Right forelimb (tissue), 1 donor: ENCODE measurements around the gene WNT4.

Source experiments
- DNase-seq: peaks from one replicate; pipeline ENCODE4 v3.0.0-alpha.2; 2018

WNT4 gene

GRCh38 chr1:22163137-22163536, 20.2 kb upstream of the WNT4 start:
- DNase-seq, result no peak

DNA sequence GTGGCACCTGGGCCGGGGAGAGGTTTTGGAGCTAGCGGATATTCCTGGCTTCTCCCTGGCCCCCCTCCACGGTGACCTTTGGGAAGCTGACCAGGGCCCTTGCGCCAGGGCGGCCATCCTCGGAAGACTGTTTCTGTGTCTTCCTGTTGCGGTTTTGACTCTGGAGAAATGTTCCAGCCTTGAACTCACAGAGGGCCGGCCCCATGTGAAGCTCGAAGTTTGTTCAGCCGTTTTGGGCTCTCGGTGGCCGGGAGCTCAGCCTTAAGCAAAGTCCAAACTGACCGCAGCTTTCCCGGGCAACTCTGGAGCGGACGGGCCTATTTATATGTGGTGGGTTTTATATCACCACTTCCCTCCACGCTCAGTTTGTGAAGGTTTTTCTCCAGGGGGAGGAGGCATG, 17.0 kb upstream of the WNT4 start:
- DNase-seq, result no peak

GRCh38 chr1:22158654-22159053, 15.8 kb upstream of the WNT4 start:
- DNase-seq, result no peak

GRCh38 chr1:22157359-22157966, 14.6 kb upstream of the WNT4 start:
- DNase-seq, result no peak

DNA sequence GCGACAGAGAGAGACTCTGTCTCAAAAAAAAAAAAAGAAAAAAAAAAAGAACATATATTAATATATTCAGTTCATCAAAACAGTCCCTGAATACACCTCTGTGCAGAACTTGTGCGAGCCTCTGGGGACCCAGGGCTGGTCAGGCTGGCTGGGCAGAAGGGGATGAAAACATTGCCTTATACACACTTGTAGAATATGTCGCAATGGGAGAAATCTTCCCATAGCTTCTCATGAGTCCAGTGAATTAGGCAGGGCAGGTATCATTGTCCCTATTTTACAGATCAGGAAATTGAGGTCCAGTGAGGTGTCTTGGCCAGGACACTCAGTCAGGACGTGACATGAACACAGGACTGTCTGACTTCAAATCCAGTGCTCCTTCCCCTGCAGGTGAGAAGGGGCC, 12.6 kb upstream of the WNT4 start:
- DNase-seq, result no peak

DNA sequence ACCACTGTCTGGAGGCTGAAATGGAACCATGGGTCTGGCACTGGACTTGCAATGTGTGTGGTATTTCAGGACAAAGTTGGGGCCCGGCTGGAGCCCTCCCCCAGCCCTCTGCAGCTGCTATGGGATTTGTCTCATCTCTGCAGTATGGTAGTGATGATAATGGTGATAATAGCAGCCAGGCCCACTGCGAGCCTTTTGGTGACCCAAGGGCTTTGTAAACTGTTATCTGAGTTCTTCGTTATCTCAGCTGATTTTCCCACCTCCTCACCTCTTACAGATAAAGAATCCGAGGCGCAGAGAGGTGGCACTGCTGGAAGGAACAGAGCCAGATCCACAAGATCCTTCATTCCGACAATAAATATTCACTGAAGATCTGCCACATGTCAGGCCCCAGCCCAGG, 11.7 kb upstream of the WNT4 start:
- no peak for DNase-seq

- DNase-seq, result no peak
Measured at GRCh38 chr1:22153660-22154437, 11.0 kb upstream of the WNT4 start.

DNA sequence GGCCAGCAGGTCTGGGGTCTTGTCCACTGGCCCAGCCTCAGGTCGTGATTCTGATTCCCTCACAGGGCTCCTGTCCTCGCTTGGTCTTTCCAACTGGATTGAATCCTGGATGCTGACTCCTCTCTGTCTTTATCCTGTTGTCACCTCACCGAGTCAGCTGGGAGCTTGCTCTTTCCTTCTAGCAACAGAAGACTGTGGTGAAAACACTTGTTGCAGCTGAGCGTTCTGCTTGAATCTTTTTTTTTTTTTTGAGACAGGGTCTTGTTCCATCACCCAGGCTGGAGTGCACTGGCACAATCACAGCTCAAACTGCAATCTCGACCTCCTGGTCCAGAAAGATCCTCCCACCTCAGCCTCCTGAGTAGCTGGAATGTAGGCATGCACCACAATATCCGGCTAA, 8.0 kb upstream of the WNT4 start:
- no peak for DNase-seq

GRCh38 chr1:22142315-22143064, 407 bp downstream of the WNT4 start:
- no peak for DNase-seq

DNA sequence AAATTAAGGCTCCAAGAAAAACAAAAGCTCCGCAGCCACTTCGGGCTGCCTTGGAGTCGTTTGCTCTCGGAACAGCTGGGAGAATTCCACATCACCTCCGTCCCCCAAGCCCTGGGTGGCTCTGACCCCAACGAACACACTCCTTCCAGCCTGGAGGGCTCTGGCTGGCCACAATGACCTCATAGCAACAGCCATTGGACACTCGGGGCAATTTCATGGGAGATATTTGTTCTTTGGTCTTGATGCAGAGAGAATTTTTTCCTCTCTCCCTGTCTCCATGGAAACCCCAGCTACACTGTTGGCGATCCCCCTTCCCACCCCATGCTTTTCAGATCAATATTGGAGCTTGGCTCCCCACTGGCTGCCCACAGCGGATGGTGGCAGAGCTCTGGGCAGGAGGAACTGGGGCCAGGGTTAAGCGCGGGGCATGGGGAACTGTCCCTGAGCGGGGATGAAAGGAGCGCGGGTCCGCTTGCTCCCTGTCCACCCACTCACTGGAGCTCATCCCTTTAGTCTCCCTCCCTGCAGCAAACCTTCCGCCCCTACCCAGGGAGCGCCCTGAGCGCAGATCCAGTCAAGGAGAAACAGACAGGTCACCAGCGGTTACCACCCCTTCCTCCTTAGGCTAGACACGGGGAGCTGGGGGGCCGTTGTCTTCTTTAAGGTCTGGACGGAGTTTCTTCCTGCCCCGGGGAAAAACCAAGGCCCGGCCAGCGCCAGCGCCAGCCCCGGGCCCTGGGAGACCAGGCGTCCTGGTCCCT, 1.2 kb downstream of the WNT4 start:
- no peak for DNase-seq

GRCh38 chr1:22140694-22141093, 2.2 kb downstream of the WNT4 start:
- no peak for DNase-seq

- DNase-seq, result no peak
Measured at GRCh38 chr1:22139817-22140216, 3.1 kb downstream of the WNT4 start.

- DNase-seq, result no peak
Measured at GRCh38 chr1:22139066-22139594, 3.8 kb downstream of the WNT4 start.

DNA sequence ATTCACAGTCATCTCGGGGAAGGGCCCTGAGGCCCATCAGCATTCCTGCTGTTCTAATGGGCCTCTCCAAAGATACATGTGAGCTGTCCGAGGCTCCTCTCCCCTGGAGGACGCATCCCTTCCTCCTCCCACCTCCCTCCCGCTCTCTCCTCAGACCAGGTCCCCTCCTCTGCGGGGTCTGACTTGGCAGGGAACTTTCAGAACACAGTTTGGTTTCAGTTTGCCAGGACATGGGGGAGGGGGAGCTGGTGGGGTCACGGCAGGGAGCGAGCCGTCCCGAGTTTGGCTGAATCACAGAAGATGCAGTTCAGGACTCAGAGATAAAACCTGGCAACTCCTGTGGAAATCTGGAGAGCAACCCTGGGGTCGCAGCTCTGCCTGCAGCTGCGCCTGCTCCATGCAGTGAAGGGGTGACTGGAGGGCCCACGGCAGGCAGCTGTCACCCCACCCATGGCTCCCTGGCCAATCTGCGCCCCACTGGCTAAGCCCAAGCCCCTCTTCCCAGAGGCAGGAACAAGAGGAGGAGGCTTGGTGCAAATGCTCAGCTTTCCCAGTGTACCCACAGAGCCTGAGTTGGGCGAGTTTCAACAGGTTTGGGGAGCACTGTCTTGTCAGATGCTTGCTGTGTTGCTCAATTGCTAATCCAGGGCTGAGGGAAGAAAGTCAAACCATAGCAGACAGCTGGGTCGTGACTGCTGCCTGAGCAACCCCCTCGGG, 5.7 kb downstream of the WNT4 start:
- no peak for DNase-seq

GRCh38 chr1:22133931-22134324, 9.0 kb downstream of the WNT4 start:
- no peak for DNase-seq

DNA sequence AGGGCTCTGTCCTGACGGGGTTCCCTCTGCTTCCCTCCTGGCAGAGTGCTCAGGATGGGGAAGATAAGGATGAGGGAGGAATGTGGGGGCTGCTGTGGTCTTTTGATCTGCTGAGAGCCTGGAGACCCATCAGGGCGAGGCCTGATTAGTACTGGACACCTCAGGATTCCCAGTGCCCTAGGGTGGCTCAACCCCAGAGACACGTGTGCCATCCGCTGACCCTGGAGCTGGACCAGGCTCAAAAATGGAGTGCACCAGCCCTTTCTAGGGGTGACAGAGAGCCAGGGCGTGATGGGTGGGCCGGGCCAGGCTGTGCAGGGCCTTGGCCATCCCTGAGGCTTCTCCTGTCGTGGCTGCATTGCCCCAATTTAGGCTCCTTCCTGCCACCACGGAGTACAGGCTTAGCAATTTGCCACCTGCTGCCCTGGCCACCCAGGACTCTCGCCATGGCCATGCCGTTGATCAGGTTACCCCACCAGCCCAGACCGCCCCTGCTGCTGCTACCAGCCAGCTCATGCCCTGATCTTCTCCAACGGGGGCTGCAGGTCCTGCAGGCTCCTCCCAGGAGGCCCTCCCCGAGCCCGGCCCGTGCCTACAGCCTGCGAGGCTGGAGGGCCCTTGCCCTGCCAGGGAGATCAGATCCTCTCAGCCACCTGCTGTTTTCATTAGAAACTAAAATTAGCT, 9.5 kb downstream of the WNT4 start:
- no peak for DNase-seq

DNA sequence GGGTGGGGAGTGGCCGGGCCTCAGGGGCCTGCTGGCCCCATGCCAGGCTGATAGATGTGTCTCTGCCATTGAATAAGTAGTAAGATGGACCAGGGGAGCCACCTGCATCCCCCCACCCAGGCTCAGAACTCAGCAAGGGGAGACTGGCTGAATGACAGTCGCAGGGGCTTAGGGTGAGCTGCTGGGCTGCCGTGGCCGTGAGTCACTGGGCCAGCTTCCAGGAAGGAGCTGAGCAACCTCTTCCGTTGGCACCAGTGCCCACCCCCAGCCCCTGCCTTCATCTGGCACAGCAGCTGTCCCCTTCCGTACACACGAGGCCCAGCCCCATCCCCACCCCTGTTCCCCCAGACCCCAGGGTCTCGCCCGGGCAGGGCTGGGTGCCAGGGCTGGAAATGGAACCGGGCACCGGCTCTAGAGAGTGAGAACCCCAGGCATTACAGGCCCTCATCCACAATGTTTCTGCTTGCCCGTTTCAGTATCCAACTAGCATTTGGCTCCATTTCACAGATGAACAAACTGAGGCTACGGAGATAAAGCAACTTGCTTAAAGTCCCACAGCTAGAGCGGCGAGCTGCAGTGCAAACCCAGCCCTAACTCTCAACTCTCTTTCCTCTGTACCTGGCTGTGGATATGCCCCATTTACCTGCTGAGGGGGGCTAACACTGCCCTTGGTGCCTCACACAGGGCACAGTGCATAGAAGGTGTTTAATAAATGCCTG, 10.2 kb downstream of the WNT4 start:
- DNase-seq, result no peak

DNA sequence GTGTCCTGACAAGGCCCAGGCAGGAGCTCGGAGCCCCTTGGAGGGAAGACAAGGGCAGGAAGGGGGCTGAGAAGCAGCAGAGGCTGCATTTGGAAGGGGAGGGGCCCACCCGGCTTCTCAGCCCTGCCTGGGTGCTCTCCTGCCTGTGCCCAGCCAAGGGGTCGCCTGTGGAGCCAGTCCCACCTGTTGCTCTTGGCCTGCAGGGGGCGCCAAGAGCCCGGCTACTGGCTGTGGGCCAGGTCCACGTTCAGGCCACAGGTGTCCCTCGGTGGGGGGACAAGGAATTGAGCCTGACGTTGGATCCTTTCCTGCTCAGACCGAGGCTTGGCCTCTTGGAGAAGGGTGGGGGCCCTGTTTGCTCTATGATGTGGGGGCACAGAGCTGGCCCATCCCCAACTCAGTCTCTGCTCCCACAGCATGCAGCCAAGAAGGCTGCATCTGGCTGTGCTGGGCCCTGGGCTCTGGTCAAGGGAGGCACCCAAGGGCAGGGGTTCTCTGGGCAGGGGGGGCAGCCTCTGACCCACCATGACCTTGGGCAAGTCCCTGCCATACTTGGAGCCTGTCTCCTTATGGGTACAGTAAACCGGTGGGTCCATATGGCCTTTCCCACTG, 10.9 kb downstream of the WNT4 start:
- DNase-seq, result no peak

DNA sequence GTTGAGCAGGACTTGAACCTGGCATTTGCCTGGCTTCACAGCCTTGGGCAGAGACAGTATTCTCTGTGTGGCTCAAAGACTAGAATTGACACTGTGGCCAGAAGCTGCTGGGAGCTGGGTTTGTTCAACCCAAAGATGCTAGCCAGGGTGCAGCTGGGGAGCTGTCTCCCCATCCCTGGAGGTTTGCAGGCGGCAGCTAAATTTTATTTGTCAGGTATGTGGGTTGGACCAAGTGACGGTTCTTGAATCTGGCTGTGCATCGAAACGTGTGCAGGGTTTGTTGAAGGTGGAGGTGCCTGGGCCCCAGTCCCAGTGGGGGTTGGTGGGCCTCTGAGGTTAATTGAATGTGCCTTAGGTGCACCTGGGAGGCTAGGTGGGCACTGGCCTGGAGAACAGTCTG, 11.8 kb downstream of the WNT4 start:
- DNase-seq, result no peak

- DNase-seq, result no peak
Measured at GRCh38 chr1:22129501-22130117, 13.3 kb downstream of the WNT4 start.
